DND-41 (cell line): ENCODE measurements around the gene CRY2.

ENCODE experiments used
- EZH2 ChIP-seq: IDR thresholded peaks from 3 replicates; pipeline ENCODE4 v1.6.1; 2012; ENCODE audit warnings: borderline replicate concordance, low read depth, mild to moderate bottlenecking, moderate library complexity, low read length, inconsistent platforms; ENCODE audit not compliant: severe bottlenecking
- TF ChIP-seq, protein P1 (sequence below): IDR thresholded peaks from 2 replicates; pipeline ENCODE4 v1.5.1; 2012; ENCODE audit warnings: borderline replicate concordance, low read length, moderate library complexity, mild to moderate bottlenecking; ENCODE audit not compliant: poor library complexity, severe bottlenecking; ENCODE audit errors: extremely low read depth

- TF ChIP-seq, protein P1, sequence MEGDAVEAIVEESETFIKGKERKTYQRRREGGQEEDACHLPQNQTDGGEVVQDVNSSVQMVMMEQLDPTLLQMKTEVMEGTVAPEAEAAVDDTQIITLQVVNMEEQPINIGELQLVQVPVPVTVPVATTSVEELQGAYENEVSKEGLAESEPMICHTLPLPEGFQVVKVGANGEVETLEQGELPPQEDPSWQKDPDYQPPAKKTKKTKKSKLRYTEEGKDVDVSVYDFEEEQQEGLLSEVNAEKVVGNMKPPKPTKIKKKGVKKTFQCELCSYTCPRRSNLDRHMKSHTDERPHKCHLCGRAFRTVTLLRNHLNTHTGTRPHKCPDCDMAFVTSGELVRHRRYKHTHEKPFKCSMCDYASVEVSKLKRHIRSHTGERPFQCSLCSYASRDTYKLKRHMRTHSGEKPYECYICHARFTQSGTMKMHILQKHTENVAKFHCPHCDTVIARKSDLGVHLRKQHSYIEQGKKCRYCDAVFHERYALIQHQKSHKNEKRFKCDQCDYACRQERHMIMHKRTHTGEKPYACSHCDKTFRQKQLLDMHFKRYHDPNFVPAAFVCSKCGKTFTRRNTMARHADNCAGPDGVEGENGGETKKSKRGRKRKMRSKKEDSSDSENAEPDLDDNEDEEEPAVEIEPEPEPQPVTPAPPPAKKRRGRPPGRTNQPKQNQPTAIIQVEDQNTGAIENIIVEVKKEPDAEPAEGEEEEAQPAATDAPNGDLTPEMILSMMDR: no peak
- TF ChIP-seq EZH2: no peak
These were observed 36.2 kb upstream of the CRY2 start for GRCh38 chr11:45811109-45811435.
